Nephron progenitor cell (in vitro differentiated cells): Measurements from ENCODE around the gene TMA7.
A peak's percentile ranks its signal among the peaks of the same experiment; 100 is the strongest.

ENCODE experiments used
- DNase-seq: peaks from one replicate; pipeline ENCODE4 v3.0.0; 2021
- H3K27ac Mint-ChIP-seq: 2 replicates; pipeline ENCODE4 v1.8.0; 2021; ENCODE audit warnings: mild to moderate bottlenecking, moderate library complexity, mixed read lengths
- H3K27me3 Mint-ChIP-seq: 2 replicates; pipeline ENCODE4 v1.8.0; 2021; ENCODE audit warnings: mild to moderate bottlenecking, low read depth, mixed read lengths; ENCODE audit not compliant: poor library complexity
- H3K36me3 Mint-ChIP-seq: 2 replicates; pipeline ENCODE4 v1.8.0; 2021; ENCODE audit warnings: low read depth, mixed read lengths
- H3K4me1 Mint-ChIP-seq: 2 replicates; pipeline ENCODE4 v1.8.0; 2021; ENCODE audit warnings: mixed read lengths
- H3K4me3 Mint-ChIP-seq: 2 replicates; pipeline ENCODE4 v1.8.0; 2021; ENCODE audit warnings: mild to moderate bottlenecking, moderate library complexity, mixed read lengths
- H3K9me3 Mint-ChIP-seq: 2 replicates; pipeline ENCODE4 v1.8.0; 2021; ENCODE audit warnings: mild to moderate bottlenecking, moderate library complexity, mixed read lengths
- TF ChIP-seq, protein P1 (sequence below): fragments of 200-600 bp; sonication (generic); IDR thresholded peaks from 2 replicates; pipeline ENCODE4 v1.5.0; 2021; ENCODE audit warnings: antibody characterized with exemption

Gene TMA7

DNA sequence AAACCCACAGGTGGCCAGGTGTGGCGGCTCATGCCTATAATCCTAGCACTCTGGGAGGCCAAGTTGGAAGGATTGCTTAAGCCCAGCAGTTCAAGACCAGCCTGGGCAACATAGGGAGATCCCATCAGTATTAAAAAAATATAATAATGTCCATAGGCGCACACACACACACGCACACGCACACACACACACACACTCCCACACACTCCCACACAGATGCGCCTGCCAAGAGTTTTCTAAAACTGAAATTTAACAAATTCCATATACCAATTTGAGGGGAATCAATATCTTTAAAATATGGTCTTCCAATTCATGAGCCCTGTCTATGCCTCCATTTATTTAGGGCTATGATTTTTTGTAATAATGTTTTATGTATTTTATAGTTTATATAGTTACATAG lies 46.9 kb downstream of the TMA7 start:
- Mint-ChIP-seq H3K4me3 (no peak overlapping the region), H3K9me3 (no peaks in the 10 kb centered on the region), H3K27me3 (peaks cover 7% of the 10 kb centered on the region), H3K36me3 (peaks cover 8% of the 10 kb centered on the region), H3K27ac (no peak overlapping the region), H3K4me1 (no peaks in the 10 kb centered on the region)
- TF ChIP-seq, protein P1, sequence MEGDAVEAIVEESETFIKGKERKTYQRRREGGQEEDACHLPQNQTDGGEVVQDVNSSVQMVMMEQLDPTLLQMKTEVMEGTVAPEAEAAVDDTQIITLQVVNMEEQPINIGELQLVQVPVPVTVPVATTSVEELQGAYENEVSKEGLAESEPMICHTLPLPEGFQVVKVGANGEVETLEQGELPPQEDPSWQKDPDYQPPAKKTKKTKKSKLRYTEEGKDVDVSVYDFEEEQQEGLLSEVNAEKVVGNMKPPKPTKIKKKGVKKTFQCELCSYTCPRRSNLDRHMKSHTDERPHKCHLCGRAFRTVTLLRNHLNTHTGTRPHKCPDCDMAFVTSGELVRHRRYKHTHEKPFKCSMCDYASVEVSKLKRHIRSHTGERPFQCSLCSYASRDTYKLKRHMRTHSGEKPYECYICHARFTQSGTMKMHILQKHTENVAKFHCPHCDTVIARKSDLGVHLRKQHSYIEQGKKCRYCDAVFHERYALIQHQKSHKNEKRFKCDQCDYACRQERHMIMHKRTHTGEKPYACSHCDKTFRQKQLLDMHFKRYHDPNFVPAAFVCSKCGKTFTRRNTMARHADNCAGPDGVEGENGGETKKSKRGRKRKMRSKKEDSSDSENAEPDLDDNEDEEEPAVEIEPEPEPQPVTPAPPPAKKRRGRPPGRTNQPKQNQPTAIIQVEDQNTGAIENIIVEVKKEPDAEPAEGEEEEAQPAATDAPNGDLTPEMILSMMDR: no peak
- no peak for DNase-seq

DNA sequence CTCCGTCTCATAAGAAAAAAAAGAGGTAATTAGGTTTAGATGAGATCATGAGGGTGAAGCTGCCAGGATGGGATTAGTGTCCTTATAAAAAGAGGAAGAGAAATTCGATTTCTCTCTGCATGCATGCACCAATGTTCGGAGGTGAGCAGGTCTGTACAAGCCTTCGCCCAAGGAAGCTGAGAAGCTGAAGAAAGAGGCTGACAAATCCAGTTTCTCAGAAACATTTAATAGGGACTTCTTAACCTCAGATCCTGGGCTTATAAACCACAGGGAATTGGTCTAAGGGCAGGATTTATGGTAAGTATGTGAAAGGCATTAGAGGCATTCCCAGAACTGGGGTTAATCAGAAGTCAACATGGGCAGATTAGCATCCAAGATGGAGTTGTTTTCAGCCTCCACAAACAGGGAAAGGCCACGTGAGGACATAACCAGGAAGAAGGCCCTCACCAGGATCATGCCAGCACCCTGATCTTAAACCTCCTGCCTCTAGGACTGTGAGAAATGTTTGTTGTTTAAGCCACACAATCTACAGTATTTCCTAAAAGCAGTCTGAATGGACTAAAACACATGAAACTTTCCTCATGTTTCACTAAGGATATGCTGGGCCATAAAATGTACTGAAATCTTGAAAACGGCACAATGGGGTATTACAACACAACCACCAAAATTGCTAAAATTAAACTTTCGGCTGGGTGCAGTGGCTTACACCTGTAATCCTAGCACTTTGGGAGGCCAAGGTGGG lies 52.6 kb downstream of the TMA7 start:
- H3K27ac Mint-ChIP-seq: peak overlapping the region; percentile 23
- TF ChIP-seq, protein P1: no peak
- no peak overlapping the region for H3K4me3 Mint-ChIP-seq
- DNase-seq: no peak
- H3K4me1 Mint-ChIP-seq: no peaks in the 10 kb centered on the region
- peaks cover 3% of the 10 kb centered on the region for H3K27me3 Mint-ChIP-seq
- H3K36me3 Mint-ChIP-seq: peaks cover 17% of the 10 kb centered on the region
- H3K9me3 Mint-ChIP-seq: peaks cover 3% of the 10 kb centered on the region

DNA sequence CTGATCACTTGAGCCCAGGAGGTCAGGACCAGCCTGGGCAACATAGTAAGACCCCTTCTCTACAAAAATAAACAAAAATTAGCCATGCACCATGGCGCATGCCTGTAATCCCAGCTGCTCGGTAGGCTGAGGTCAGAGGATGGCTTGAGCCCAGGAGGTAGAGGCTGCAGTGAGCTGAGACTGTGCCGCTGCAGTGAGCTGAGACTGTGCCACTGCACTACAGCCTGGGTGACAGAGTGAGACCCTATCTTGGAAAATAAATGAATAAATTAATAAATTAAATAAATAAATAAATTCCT lies 53.1 kb downstream of the TMA7 start:
- Mint-ChIP-seq H3K4me3 (no peak overlapping the region), H3K36me3 (peaks cover 18% of the 10 kb centered on the region), H3K9me3 (peaks cover 8% of the 10 kb centered on the region), H3K27ac (no peak overlapping the region), H3K4me1 (no peaks in the 10 kb centered on the region), H3K27me3 (peaks cover 3% of the 10 kb centered on the region)
- DNase-seq: no peak
- TF ChIP-seq, protein P1: no peak
